GM08714 (cell line): ENCODE measurements around the gene SLC25A23.
"Not testable (repeated sequence)": the region's sequence is repeated elsewhere in the genome, so short reads cannot be mapped to it uniquely, and the experiment has no call there.

Source experiments
- H3K4me3 ChIP-seq: fragments of 200-500 bp; sonication (Bioruptor generic); 2 replicates; pipeline ENCODE4 v1.5.1; 2014; ENCODE audit warnings: mild to moderate bottlenecking, low read length, inconsistent platforms
- ZNF274 ChIP-seq: IDR thresholded peaks from 2 replicates; pipeline ENCODE4 v1.6.1; 2012; ENCODE audit warnings: mild to moderate bottlenecking, low read depth, low read length

The SLC25A23 gene

GRCh38 chr19:6452899-6453298 is 6.7 kb downstream of the SLC25A23 start:
- H3K4me3 ChIP-seq: no peak overlapping the region
- no peak for TF ChIP-seq ZNF274

GRCh38 chr19:6452223-6452614 is 7.4 kb downstream of the SLC25A23 start:
- no peak for TF ChIP-seq ZNF274
- H3K4me3 ChIP-seq: no peak overlapping the region

- TF ChIP-seq ZNF274: no peak
- H3K4me3 ChIP-seq: no peak overlapping the region
Measured at GRCh38 chr19:6451583-6452222, 7.9 kb downstream of the SLC25A23 start.

- no peak for TF ChIP-seq ZNF274
- no peak overlapping the region for H3K4me3 ChIP-seq
Measured at GRCh38 chr19:6450166-6450565, 9.4 kb downstream of the SLC25A23 start.

- no peak for TF ChIP-seq ZNF274
Measured at GRCh38 chr19:6448045-6448444, 11.5 kb downstream of the SLC25A23 start.

GRCh38 chr19:6446452-6446851 is 13.1 kb downstream of the SLC25A23 start:
- no peak overlapping the region for H3K4me3 ChIP-seq
- TF ChIP-seq ZNF274: no peak

More at GRCh38 chr19:6448045-6448444, 11.5 kb downstream of the SLC25A23 start:
- no peak overlapping the region for H3K4me3 ChIP-seq

- no peak for TF ChIP-seq ZNF274
- no peak overlapping the region for H3K4me3 ChIP-seq
Measured at GRCh38 chr19:6443986-6444385, 15.6 kb downstream of the SLC25A23 start.

GRCh38 chr19:6442087-6442688 is 17.4 kb downstream of the SLC25A23 start:
- no peak for TF ChIP-seq ZNF274
- no peak overlapping the region for H3K4me3 ChIP-seq

- no peak for TF ChIP-seq ZNF274
- H3K4me3 ChIP-seq: no peak overlapping the region
Measured at GRCh38 chr19:6440905-6441304, 18.7 kb downstream of the SLC25A23 start.

- no peak for TF ChIP-seq ZNF274
- H3K4me3 ChIP-seq: no peak overlapping the region
Measured at GRCh38 chr19:6439743-6440142, 19.8 kb downstream of the SLC25A23 start.

- H3K4me3 ChIP-seq: no peak within 1 kb of the TSS
- TF ChIP-seq ZNF274: no peak
Measured at GRCh38 chr19:6433663-6434062, 25.9 kb downstream of the SLC25A23 start, which contains the start of gene SLC25A41. Gene SLC25A41, minus strand, starts transcription at chr19:6433763. Its CDS starts 70 bp downstream, at chr19:6433693.

GRCh38 chr19:6433165-6433564 is 26.4 kb downstream of the SLC25A23 start:
- TF ChIP-seq ZNF274: no peak
- H3K4me3 ChIP-seq: no peak overlapping the region

- TF ChIP-seq ZNF274: no peak
- H3K4me3 ChIP-seq: no peak overlapping the region
Measured at GRCh38 chr19:6431891-6432290, 27.7 kb downstream of the SLC25A23 start.

- TF ChIP-seq ZNF274: no peak
- no peak overlapping the region for H3K4me3 ChIP-seq
Measured at GRCh38 chr19:6429419-6430221, 30.0 kb downstream of the SLC25A23 start.

GRCh38 chr19:6428692-6429418 is 30.7 kb downstream of the SLC25A23 start:
- H3K4me3 ChIP-seq: not testable (repeated sequence)
